Superior temporal gyrus (tissue), 1 donor: ENCODE results near the gene SHISAL2A.

Experiments
- DNase-seq: peaks from one replicate; pipeline ENCODE4 v3.0.0-alpha.2; 2016; ENCODE audit errors: extremely low spot score

SHISAL2A gene

DNA sequence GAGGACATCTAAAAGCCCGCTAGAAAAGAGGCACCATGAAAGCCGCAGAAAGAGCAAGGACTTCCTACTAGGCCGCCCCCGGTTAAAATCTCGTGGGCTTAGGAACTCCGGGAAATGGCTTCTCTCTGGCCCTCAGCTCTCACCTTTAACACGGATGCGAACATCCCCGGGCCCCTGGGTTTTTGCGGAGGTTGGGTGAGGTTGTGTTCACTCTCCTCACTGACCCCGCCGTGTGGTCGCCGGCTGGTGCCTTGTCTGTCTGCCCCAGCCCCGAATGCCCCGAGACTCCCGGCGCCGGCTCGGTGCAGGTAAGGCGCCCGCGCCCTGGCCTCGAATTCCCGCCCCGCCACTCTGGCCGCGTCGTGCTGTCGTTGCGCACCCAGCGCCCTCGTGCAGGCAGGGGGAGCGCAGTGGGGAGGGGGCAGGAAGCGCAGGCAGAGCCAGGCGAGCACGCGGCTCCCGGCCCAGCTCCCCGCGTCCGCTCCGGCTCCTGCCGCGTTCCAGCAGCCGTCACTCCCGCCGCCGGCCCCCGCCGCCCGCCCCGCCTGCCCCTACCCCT lies at the start of gene SHISAL2A:
Gene SHISAL2A (plus strand): TSS at position 437 of the 559 bp plus-strand sequence. CDS start 326 bp downstream, outside the sequence.
- no peak for DNase-seq

DNA sequence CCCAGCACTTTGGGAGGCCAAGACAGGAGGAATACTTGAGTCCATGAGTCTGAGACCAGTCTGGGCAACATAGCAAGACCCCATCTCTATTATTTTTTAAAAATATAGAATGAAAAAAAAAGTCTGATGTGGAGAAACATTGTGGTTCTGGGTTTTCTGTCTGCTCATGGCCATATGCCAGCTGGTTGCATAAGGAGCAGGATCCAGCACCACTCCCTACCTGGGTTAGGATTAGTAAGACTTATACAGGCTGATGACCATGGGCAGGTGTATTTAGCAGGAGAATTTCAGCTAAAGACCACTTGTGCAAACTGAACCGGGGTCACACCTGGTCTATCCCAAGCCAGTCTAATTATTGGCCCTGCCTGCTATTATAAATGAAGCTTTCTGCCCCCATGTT lies 47.5 kb upstream of the SHISAL2A start:
- no peak for DNase-seq

DNA sequence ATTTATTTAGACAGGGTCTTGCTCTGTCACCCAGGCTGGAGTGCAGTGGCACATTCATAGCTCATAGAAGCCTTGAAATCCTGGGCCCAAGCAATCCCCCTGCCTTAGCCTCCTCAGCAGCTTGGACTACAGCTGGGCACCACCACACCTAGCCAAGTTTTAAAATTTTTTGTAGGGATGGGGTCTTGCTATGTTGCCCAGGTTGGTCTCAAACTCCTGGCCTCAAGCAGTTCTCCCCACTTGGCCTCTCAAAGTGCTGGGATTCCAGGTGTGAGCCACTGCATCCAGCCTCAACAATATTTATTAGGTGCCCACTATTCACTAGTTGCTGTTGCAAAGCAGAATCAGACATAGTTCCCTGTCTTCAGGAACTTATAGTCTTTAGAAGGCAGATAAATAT lies 44.9 kb upstream of the SHISAL2A start:
- DNase-seq, result no peak

DNA sequence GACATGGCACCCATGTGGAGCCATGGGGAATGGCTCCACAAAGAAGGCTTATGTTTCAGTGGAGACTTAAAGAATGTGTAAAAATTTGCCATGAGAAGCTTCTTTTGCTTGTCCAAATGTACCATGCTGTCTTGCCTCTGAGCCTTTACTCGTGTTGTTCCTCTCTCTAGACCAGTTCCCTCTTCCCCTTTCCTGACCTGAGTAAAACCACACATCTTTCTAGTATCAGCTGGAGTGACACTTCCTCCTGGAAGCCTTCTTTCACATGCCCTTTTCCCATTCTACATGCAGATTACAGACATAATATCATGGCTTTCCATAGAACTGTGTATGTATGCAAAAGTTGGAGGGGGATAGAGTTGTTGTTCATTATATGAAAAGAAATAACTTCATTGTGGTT lies 44.4 kb upstream of the SHISAL2A start:
- DNase-seq, result no peak

DNA sequence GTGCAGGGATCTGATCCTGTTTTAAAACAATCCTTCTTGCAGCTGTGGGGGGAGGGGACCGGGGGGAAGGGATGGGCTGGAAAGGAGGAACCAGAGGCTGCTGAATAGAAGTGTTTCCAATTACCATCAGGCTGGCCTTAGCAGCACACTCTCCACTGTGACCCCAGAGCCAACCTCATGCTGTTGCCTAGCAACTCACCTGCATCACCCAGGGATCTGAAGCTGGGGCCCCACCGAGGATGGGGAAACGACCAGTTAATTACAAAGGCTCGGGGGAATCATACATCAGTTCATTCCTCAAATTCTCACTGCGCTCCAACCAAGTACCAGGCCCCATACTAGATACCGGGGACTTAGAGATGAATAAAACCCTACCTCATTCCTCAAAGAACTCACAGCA lies 42.7 kb upstream of the SHISAL2A start:
- no peak for DNase-seq

DNA sequence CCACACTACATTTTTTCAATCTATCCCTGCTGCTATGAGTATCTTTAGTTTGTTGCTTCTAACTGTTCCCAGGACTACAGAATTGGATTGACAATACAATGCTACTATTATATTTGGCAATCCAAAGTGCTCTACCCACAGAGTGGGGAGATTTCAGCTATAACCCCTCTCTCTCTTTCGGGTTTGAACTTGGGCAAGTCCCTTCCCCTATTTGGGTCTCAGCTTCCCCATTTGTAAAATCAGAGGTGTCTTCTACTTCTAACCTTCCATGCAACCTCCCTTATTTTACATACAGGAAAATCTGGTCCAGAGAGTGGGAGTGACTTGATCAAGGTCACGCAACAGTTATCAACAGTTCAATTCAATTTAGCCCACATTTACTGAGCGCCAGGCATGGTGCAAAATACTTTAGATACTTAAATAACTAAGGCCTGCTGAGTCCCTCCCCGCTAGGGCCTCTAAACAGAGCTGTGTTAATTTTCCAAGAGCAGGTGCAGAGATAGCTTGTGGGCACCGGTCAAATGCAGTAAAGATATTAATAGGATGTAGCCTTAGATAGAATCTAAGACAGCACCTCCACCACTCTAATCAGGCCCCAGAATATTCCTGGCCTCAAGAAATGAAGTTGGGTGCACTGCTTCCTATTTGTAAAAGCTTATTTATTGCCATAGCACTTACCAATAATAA lies 40.2 kb upstream of the SHISAL2A start:
- no peak for DNase-seq

DNA sequence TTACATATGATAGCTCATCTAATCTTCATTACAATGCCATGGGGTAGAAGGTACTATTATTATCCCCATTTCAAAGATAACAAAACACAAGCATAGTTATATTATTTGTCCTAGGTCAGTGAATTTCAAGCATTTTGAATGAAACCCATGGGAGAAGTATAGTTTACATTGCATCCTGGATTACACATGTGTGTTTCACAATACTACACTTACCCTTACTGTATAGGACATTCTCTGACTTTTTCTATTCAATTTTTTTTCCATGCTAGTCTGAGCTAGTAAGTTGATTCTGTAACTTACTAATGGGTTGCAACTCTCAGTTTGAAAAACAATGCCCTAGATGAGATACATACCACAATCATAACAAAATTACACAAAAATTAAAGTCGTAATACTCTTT lies 39.5 kb upstream of the SHISAL2A start:
- no peak for DNase-seq

DNA sequence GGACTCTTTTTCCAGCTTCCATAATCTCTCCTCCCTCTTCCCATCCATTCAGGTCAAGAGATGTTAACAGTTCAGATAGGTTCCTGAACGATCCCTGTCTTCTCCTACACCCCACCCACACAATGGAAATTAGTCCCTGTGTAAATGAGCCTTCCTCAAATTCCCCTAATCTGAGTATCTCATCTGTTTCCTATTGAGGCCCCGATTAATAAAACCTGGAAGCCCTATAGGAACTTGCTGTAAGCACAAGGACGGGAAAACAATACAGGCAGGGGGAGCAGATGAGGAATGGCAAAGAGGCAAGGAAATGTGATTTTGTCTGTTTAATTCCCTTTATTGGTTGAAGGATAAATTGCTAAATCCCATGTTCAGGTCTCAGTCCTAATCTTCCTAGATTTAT lies 37.9 kb upstream of the SHISAL2A start:
- DNase-seq, result no peak

DNA sequence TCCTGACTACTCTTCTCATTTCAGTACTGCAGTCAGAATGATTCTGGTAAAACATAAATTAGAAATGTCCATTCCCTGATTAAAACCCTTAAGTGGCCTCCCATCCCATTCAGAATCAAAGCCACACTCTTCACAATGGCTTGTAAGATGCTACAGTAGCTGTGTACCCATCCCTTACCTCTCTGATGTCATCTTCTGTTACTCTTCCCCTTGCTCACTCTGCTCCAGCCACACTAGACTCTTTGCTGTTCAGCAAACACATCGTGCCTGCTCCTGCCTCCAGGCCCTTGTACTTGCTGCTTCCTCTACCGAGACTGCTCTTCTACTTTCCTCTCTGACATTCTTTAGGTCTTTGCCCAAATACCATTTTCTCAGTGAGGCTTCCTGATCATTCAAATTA lies 35.1 kb upstream of the SHISAL2A start:
- no peak for DNase-seq

DNA sequence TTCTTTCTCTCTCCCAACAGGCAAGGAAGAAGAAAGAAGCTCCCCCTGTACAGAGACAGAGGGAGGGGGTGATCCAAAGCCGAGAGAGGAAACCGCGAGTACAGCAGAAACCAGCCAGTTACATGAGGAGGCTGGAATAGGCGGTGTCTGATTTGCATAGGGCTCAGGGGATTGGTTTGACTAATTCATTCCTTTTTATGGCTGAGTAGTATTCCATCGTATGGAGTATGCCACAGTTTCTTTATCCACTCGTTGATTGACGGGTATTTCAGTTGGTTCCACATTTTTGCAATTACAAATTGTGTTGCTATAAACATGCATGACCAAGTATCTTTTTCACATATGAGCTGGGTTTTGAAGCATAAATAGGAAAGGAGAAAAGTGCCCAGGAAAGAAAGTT lies 34.2 kb upstream of the SHISAL2A start:
- DNase-seq, result no peak

DNA sequence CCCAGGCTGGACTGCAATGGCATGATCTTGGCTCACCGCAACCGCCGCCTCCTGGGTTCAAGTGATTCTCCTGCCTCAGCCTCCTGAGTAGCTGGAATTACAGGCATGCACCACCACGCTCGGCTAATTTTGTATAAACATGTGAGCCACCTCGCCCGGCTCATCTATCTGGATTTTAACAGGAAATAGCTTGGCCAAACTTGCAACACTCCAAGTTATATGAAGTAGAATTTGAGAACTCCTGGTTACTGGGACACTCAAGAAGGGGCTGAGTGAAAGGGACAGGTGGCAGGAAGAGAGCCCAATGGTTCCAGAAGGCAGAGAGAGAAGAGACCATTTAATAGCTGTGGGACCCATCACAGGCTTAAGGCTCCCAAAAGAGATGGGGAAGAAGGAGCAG lies 33.7 kb upstream of the SHISAL2A start:
- DNase-seq, result no peak

DNA sequence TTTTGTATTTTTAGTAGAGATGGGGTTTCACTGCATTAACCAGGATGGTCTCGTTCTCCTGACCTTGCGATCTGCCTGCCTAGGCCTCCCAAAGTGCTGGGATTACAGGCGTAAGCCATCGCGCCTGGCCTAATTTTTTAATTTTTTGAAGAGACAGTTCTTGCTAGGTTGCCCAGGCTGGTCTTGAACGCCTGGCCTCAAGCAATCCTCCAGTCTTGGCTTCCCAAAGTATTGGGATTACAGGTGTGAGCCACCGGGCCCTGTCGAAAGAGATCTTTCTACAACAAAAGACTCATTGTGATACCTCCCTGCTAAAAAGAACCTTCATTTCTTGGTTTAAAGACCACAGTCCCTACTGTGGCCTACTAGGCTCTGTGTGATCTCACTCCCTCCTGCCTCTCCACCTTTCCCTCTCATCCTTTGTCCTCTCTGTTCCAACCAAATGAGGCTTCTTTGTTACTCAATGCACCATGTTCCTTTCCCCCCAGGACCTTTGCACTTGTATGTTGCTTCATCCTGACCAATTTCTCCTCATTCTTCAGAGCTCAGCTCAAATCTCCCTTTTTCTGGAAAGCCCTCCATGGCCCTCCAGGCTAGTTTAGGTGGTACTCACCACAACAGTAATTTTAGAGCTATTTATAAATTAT lies 32.3 kb upstream of the SHISAL2A start:
- no peak for DNase-seq

DNA sequence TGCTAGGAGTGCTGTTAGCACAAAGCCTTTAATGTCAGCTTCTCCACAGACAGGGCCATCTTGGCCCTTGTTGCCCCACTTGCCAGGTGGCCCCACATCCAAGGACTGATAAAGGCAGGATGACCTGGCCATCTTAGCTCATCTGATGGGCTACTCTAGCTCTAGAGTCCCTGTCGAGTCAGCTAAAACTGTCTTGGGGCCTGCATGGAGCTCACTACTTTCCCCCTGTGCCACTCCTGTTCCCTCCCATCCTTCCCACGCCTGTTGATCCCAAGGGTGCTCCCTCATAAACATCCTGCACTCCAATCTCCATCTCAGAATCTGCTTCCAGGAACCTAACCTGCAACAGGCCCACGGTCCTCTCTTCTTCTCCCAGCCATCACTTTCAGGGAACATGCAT lies 31.4 kb upstream of the SHISAL2A start:
- DNase-seq, result no peak

DNA sequence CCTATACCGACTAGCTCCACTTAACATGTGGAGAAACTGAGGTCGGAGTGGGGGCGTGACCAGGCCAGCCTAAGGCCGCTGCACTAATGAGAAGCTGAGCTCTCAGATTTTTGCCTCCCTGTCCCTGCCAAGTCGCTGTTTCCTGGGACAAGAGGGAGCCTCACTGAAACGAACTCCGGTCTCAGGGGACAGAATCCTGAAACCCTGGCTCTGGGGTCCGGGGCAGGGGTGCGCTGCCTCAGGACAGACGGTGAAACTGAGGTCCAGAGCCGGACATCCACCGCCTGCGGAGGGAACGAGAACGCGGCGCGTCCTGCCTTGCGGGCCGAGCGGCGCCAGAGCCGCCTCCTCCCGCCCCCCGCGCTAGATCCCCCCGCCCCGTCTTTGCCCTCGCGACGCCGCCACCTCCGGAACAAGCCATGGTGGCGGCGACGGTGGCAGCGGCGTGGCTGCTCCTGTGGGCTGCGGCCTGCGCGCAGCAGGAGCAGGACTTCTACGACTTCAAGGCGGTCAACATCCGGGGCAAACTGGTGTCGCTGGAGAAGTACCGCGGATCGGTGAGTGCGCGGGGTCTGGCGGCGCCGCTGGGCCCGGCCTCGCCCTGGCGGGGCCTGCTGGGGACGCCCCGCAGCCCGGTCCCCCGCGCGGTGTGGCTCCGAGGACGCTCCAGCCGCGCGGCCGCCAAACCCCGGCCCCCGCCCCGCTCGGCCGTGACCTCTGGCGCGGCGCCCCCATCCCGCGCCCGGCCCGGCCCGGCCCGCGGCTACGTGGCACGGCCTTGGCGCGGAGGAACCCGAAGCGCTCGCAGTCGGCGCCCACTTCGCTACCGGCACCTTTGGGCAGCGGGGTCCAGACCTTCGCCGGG lies 30.7 kb upstream of the SHISAL2A start, which contains the start of gene GPX7:
Gene GPX7 (plus strand): TSS at position 381 of the 865 bp plus-strand sequence. CDS start 39 bp downstream, at position 420.
- DNase-seq, result peak; percentile 25

DNA sequence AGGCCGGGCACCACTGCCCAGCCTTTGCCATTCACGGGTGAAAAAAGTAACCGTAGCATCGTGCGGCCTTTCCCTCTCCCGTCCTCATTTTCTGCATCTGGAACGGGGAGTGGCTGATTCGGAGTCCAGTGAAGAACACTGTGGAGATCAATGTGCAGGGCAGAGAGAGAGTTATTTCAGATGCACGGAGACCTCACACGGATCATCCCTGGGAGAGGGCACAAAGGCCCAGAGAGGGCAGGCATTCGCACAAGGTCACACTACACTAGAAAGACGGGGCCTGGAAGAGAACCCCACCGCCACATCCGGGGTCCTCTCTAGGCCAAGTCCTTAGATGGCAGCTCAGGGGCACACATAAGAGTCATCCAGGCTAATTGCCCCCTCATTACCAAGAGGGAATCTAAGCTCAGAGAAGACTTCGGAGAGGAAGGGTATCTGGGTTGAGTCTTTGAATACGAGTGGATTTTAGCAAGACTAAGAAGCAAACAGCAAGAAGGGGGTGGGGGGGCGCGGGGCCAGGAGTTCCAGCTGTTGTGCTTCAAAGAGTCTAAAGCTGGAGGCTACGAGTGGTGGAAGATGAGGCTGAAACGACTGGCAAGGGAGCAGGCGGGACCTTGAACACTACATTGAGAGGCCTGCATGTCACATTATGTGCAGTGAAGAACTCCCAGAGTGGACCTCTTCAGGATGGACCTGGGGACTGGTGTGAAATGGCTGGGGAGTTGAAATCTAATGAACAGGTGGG lies 29.9 kb upstream of the SHISAL2A start:
- DNase-seq, result peak; percentile 18

DNA sequence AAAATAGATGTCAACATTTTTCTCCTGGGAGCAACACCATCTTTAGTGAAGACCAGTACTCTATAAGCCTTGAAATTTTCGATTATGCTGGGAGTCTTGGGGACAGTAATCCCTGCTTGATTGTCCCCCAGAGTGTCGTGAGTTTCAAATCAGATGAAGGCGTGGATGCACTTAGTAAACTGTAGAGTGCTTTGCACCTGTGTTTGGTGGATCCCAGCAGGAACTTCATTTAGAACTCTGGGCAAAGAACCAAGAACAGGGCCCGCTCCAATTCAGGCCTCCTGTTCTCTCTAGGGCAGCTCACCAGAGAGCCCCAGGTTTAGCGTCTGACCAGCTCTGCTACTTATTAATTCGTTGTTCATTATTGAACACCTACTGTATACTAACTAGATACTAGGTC lies 29.3 kb upstream of the SHISAL2A start:
- no peak for DNase-seq

DNA sequence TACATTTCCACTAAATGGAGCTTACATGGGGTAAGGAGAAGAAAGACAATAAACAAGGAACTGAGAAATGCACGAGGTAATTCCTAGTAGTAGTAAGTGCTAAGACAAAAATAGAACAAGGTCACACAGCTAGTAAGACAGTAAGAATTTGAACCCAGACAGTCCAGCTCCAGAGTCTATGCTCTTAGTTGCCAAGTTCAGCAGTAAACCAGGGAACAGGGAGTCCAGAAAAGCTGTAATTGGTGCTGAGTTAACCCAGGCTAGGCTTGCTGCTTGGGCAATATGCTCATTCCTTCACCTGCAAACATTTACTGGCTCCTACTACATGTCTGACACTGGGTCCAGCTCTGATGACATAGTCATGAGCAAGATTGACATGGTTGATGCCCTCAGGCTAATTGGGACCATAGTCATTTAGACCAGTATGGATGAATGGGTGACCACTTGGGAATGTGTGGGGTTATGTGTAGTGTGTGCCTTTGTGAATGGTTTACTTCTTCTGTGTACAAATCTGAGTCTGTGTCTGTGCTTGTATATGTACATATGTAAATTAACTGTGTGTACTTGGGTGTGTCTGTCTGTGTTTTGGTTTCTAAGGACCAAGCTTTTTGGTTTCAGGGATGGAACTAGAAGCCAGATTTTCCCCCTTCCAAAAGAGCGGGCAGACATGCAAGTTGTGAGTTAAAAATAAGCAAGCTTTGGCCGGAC lies 28.8 kb upstream of the SHISAL2A start:
- DNase-seq, result peak; percentile 14

DNA sequence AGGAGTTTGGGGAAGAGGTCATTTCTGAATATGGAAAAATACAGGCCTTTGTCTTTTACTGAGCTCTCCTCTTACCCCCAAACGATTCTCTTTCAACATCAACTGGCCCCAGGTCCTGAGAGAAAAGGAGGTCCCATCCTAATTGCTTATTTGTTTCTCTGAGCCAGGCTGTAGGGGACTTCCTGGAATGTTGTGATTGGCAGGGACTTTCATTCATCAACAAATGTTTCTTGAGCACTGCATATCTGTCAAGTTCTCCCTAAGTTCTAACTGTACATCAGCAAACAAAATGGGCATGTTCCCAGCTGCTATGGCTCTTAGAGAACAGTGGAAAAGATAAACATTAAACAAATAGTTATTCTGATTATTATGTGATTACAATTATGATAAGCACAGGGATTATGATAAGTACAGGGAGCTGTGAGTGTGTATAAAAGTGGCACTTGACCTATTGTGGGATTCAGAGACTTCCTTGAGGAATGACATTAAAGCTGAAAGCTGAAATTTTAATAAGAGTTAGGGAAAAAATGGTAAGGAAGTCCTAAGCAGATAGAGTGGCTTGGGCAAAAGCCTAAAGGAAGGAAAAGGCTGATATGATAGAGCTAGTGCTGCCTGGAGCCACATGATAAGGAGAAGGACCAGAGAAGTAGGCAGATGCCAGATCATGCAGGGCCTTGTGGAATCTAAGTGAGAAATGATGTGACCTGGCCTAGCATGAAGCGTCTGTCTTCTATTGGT lies 19.2 kb upstream of the SHISAL2A start:
- no peak for DNase-seq

DNA sequence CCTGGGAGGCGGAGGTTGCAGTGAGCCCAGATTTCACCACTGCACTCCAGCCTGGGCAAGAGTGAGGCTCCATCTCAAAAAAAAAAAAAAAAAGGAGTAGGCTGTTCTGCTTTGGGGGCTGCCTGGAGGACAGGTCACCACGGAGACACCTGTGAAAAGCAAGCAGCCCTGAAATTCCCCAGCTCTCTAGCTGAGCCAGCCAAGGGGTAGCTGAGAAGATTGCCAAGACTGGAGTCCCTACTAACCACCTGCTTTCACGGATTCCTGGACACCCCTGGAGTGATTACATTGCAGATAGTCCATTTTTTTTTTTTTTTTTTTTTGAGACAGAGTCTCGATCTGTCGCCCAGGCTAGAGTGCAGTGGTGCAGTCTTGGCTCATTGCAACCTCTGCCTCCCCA lies 18.3 kb upstream of the SHISAL2A start:
- DNase-seq, result no peak

DNA sequence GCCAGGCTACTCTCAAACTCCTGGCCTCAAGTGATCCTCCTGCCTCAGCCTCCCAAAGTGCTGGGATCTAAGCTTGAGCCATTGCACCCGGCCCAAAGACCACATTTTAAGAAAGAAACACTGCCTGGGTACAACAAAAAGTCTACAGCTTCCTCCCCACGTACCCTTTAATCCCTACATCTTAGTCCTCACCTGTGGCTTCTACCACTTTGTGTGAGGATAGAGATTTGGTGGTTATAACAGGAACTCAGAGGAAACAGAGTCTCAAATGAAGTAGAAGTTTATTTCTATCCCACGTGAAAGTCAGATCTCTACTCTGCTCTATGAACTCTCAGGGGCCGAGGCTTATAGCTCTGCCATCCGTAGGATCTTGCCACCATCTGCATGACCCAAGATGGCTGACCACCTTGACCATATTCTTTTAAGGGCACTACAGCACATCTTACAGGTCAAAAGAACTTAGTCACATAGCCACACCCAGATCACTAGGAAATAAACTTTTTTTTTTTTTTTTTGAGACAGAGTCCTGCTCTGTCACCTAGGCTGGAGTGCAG lies 17.4 kb upstream of the SHISAL2A start:
- no peak for DNase-seq
